ENCODE data around the gene CTSF. TPM values are rescaled to one million over a fixed set of nuclear protein-coding genes. Genes with fewer than 3 reads are reported as not detected.

CTSF gene
- polyA plus RNA-seq, 1 experiment, result 24.3 TPM

DNA sequence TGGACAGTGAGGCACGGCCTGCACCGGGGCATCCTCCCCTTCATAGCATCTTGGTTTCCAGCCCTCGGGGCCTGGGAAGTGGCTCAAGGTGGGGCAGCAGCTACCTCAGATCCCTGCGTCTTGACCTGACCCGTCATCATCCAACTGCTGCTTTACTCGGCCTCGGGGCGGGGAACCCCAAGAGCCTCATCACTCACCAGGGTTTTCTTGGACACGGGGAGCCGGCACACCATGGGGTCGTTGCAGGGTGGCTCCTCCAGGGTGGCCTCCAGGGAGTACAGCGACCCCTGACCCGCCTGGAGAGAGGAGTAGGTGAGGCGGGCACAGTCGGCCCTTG lies 651 bp downstream of the CTSF start:
- Histone ChIP-seq H3K27me3 (ENCODE audit: control insufficient read depth, insufficient read depth, low read length) (peaks cover 4% of the 10 kb centered on the region), H3K9me3 (ENCODE audit: control insufficient read depth, insufficient read depth, low read length) (no peaks in the 10 kb centered on the region), H3K4me3 (ENCODE audit: low read depth, low read length) (peak overlapping the region; percentile 56), H3K27ac (ENCODE audit: low read depth, low read length) (no peak overlapping the region)
- TF ChIP-seq, protein P1, sequence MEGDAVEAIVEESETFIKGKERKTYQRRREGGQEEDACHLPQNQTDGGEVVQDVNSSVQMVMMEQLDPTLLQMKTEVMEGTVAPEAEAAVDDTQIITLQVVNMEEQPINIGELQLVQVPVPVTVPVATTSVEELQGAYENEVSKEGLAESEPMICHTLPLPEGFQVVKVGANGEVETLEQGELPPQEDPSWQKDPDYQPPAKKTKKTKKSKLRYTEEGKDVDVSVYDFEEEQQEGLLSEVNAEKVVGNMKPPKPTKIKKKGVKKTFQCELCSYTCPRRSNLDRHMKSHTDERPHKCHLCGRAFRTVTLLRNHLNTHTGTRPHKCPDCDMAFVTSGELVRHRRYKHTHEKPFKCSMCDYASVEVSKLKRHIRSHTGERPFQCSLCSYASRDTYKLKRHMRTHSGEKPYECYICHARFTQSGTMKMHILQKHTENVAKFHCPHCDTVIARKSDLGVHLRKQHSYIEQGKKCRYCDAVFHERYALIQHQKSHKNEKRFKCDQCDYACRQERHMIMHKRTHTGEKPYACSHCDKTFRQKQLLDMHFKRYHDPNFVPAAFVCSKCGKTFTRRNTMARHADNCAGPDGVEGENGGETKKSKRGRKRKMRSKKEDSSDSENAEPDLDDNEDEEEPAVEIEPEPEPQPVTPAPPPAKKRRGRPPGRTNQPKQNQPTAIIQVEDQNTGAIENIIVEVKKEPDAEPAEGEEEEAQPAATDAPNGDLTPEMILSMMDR (IDR thresholded peaks at IDR 0.05; ENCODE audit: low read depth, low read length), result no peak
- CTCF ChIA-PET, result interaction anchor here (0.6 kb wide), 1 partner anchor 8 kb away, joined by 3 read pairs; no protein-coding TSS in a partner anchor
- no peak for DNase-seq (ENCODE audit: low read depth, low spot score)
- POLR2A ChIA-PET, result interaction anchor here (1.2 kb wide), 1 partner anchor 49 kb away, joined by 5 read pairs; the partner anchor contains the start of gene RBM14

GRCh38 chr11:66566221-66566620 lies 2.2 kb downstream of the CTSF start:
- peaks cover 4% of the 10 kb centered on the region for H3K27me3 ChIP-seq (ENCODE audit: control insufficient read depth, insufficient read depth, low read length)
- H3K27ac ChIP-seq (ENCODE audit: low read depth, low read length), result no peak overlapping the region
- POLR2A ChIA-PET, result no interaction called here
- H3K4me3 ChIP-seq (ENCODE audit: low read depth, low read length), result no peak overlapping the region
- CTCF ChIA-PET, result no interaction called here
- no peak for DNase-seq (ENCODE audit: low read depth, low spot score)
- H3K9me3 ChIP-seq (ENCODE audit: control insufficient read depth, insufficient read depth, low read length), result no peaks in the 10 kb centered on the region; the same call in 1 of the 2 replicates
- TF ChIP-seq, protein P1 (IDR thresholded peaks at IDR 0.05; ENCODE audit: low read depth, low read length), result no peak

DNA sequence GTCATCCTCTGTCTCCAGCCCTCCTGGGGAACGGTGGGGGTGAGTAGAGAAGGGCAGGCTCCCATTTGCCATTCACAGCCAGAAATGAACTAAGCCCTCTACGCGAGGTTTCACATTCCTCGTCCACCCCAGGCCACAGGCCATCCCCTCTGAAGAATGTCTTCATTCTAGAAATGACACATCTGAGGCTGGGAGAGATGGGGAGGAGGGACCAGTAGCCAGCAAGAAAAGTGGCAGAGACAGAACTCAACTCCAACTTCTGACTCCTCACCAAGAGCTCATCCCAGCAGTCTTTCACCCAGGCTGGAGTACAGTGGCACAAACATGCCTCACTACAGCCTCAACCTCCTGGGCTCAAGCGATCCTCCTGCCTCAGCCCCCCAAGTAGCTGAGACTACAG lies 3.4 kb downstream of the CTSF start:
- TF ChIP-seq, protein P1 (IDR thresholded peaks at IDR 0.05; ENCODE audit: low read depth, low read length), result no peak
- Histone ChIP-seq H3K9me3 (ENCODE audit: control insufficient read depth, insufficient read depth, low read length) (no peaks in the 10 kb centered on the region; the same call in 1 of the 2 replicates), H3K4me3 (ENCODE audit: low read depth, low read length) (no peak overlapping the region), H3K27ac (ENCODE audit: low read depth, low read length) (no peak overlapping the region), H3K27me3 (ENCODE audit: control insufficient read depth, insufficient read depth, low read length) (peaks cover 4% of the 10 kb centered on the region)
- CTCF ChIA-PET, result interaction anchor here (1.0 kb wide), 1 partner anchor 13 kb away, joined by 4 read pairs; no protein-coding TSS in a partner anchor
- POLR2A ChIA-PET, result no interaction called here
- DNase-seq (ENCODE audit: low read depth, low spot score), result no peak

DNA sequence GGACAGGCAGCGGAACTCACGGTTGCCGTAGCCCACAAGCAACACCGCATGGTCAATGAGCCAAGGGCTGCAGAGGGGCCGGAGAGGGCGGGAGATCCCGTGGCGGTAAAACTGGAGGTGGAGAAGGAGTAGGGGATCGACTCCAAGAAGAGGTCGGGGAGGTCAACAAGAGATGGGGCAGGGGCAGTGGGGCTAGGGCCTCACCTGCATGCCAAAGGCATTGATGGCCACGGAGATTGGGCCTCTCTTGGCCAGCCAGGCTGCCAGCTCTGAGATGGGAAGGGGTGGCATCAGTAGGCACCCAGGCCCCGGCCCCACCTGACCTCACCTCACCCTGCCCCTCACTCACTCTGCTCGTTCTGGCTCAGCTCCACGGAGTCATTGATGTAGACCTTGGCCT lies 3.9 kb downstream of the CTSF start:
- ChIA-PET POLR2A (no interaction called here), CTCF (interaction anchor here (1.0 kb wide), 1 partner anchor 14 kb away, joined by 4 read pairs; no protein-coding TSS in a partner anchor)
- no peak overlapping the region for H3K4me3 ChIP-seq (ENCODE audit: low read depth, low read length)
- H3K27ac ChIP-seq (ENCODE audit: low read depth, low read length), result no peak overlapping the region
- H3K27me3 ChIP-seq (ENCODE audit: control insufficient read depth, insufficient read depth, low read length), result peaks cover 4% of the 10 kb centered on the region
- no peaks in the 10 kb centered on the region; the same call in 1 of the 2 replicates for H3K9me3 ChIP-seq (ENCODE audit: control insufficient read depth, insufficient read depth, low read length)
- TF ChIP-seq, protein P1 (IDR thresholded peaks at IDR 0.05; ENCODE audit: low read depth, low read length), result no peak
- no peak for DNase-seq (ENCODE audit: low read depth, low spot score)

DNA sequence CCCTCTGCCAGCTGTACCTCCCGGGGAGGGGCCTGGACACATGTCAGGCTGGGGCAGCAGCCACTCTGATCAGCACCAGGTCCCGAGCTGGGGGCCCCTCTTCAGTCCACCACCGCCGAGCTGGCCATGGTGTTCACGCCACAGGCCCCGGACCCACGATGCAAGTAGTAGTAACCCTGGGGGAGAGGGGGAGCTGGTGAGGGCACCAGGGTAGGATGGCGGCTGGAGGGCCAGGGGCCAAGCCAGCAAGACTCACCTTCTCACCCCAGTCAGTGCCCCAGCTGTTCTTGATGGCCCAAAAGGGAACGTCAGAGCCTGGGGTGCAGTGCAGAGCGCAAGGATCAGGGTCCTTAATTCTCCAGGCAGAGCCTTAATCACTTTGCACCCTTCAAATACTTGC lies 4.6 kb downstream of the CTSF start:
- DNase-seq (ENCODE audit: low read depth, low spot score), result no peak
- H3K27me3 ChIP-seq (ENCODE audit: control insufficient read depth, insufficient read depth, low read length), result peaks cover 7% of the 10 kb centered on the region
- H3K4me3 ChIP-seq (ENCODE audit: low read depth, low read length), result no peak overlapping the region
- H3K27ac ChIP-seq (ENCODE audit: low read depth, low read length), result no peak overlapping the region
- CTCF ChIA-PET, result no interaction called here
- TF ChIP-seq, protein P1 (IDR thresholded peaks at IDR 0.05; ENCODE audit: low read depth, low read length), result no peak
- peaks cover 3% of the 10 kb centered on the region; the same call in 1 of the 2 replicates for H3K9me3 ChIP-seq (ENCODE audit: control insufficient read depth, insufficient read depth, low read length)
- POLR2A ChIA-PET, result interaction anchor here (0.9 kb wide), 1 partner anchor 18 kb away, joined by 3 read pairs; the partner anchor contains the start of gene ZDHHC24
